GM23338 (cell line): ENCODE results near the gene RAB15. TPM values are rescaled to one million over a fixed set of nuclear protein-coding genes. Genes with fewer than 3 reads are reported as not detected.

Experiments
- ATAC-seq: fragments of 200-7000 bp; cut with Tn5 transposase; 3 replicates; pipeline ENCODE4 v1.9.1; 2020
- DNase-seq: peaks from one replicate; pipeline ENCODE4 v3.0.0-alpha.2; 2015; ENCODE audit warnings: low spot score
- H2AFZ ChIP-seq: fragments of 200-600 bp; sonication (generic); 2 replicates; pipeline ENCODE4 v1.8.0; 2016; ENCODE audit warnings: antibody characterized with exemption, mild to moderate bottlenecking, moderate library complexity
- H3F3A ChIP-seq: fragments of 200-600 bp; sonication (generic); replicated peaks from 2 replicates; pipeline ENCODE4 v1.8.0; 2017; ENCODE audit warnings: antibody characterized with exemption, mixed run types, low read depth
- H3K27ac ChIP-seq: fragments of 200-600 bp; sonication (generic); 2 replicates; pipeline ENCODE4 v1.6.1; 2016; ENCODE audit warnings: low read depth
- H3K27me3 ChIP-seq: fragments of 200-600 bp; sonication (generic); 2 replicates; pipeline ENCODE4 v1.8.0; 2016; ENCODE audit warnings: mild to moderate bottlenecking, mixed run types, moderate library complexity; ENCODE audit not compliant: insufficient read depth
- H3K36me3 ChIP-seq: fragments of 200-600 bp; sonication (generic); 2 replicates; pipeline ENCODE4 v1.8.0; 2016; ENCODE audit warnings: mild to moderate bottlenecking; ENCODE audit not compliant: insufficient read depth
- H3K4me1 ChIP-seq: fragments of 200-600 bp; sonication (generic); 2 replicates; pipeline ENCODE4 v1.8.0; 2016; ENCODE audit warnings: mild to moderate bottlenecking, moderate library complexity; ENCODE audit not compliant: insufficient read depth
- H3K4me2 ChIP-seq: fragments of 200-600 bp; sonication (generic); 2 replicates; pipeline ENCODE4 v1.7.1; 2017; ENCODE audit warnings: mixed run types
- H3K4me3 ChIP-seq: fragments of 200-600 bp; sonication (generic); 2 replicates; pipeline ENCODE4 v1.6.1; 2016; ENCODE audit warnings: mixed run types
- H3K79me2 ChIP-seq: fragments of 200-600 bp; sonication (generic); replicated peaks from 2 replicates; pipeline ENCODE4 v1.8.0; 2017; ENCODE audit warnings: mild to moderate bottlenecking; ENCODE audit not compliant: insufficient read depth
- H3K9me2 ChIP-seq: fragments of 200-600 bp; sonication (generic); 2 replicates; pipeline ENCODE4 v1.8.0; 2017; ENCODE audit not compliant: insufficient read depth
- H4K20me1 ChIP-seq: fragments of 200-600 bp; sonication (generic); replicated peaks from 2 replicates; pipeline ENCODE4 v1.8.0; 2017; ENCODE audit warnings: mild to moderate bottlenecking; ENCODE audit not compliant: insufficient read depth
- H3K27ac Mint-ChIP-seq: 2 replicates; pipeline ENCODE4 v1.8.0; 2020; ENCODE audit warnings: inconsistent platforms, mild to moderate bottlenecking, moderate library complexity, mixed read lengths
- H3K27me3 Mint-ChIP-seq: 3 replicates; pipeline ENCODE4 v1.8.0; 2022; ENCODE audit warnings: low read depth, mild to moderate bottlenecking, moderate library complexity, mixed read lengths, inconsistent platforms; ENCODE audit not compliant: insufficient read depth, poor library complexity
- H3K36me3 Mint-ChIP-seq: 3 replicates; pipeline ENCODE4 v1.8.0; 2021; ENCODE audit warnings: low read depth, mild to moderate bottlenecking, inconsistent platforms, moderate library complexity, mixed read lengths
- H3K4me1 Mint-ChIP-seq: 3 replicates; pipeline ENCODE4 v1.8.0; 2020; ENCODE audit warnings: mild to moderate bottlenecking, inconsistent platforms, mixed read lengths
- H3K4me3 Mint-ChIP-seq: 3 replicates; pipeline ENCODE4 v1.8.0; 2021; ENCODE audit warnings: moderate library complexity, mild to moderate bottlenecking, inconsistent platforms, mixed read lengths
- H3K9me3 Mint-ChIP-seq: 3 replicates; pipeline ENCODE4 v1.8.0; 2020; ENCODE audit warnings: moderate library complexity, mild to moderate bottlenecking, inconsistent platforms, mixed read lengths
- ETS1 ChIP-seq: IDR thresholded peaks from 2 replicates; pipeline ENCODE4 v1.6.1; 2016; ENCODE audit warnings: antibody characterized with exemption
- EZH2 ChIP-seq: fragments of 200-600 bp; sonication (generic); IDR thresholded peaks from one replicate; pipeline ENCODE4 v1.8.0; 2017; ENCODE audit warnings: antibody characterized with exemption, mild to moderate bottlenecking, low read depth; ENCODE audit not compliant: unreplicated experiment
- JUNB ChIP-seq: IDR thresholded peaks from one replicate; pipeline ENCODE4 v1.6.1; 2016; ENCODE audit warnings: antibody characterized with exemption; ENCODE audit not compliant: unreplicated experiment
- REST ChIP-seq: IDR thresholded peaks from one replicate; pipeline ENCODE4 v1.6.1; 2018; ENCODE audit warnings: antibody characterized with exemption; ENCODE audit not compliant: unreplicated experiment
- STAT1 ChIP-seq: IDR thresholded peaks from one replicate; pipeline ENCODE4 v1.6.1; 2016; ENCODE audit warnings: antibody characterized with exemption; ENCODE audit not compliant: unreplicated experiment
- ZNF462 ChIP-seq: fragments of 250-450 bp; sonication (Bioruptor Pico); IDR thresholded peaks from 2 replicates; pipeline ENCODE4 v1.5.0; 2020; ENCODE audit warnings: mild to moderate bottlenecking, moderate library complexity
- polyA plus RNA-seq: library from polyadenylated mRNA; unstranded; fragments of >200 nt; fragmentation: Nextera tagmentation; extraction: Ambion mirVana; gene quantifications from 2 replicates; pipeline ENCODE4 v1.2.1, GENCODE V29; 2016
- total RNA-seq: library from RNA; depleted of rRNA; stranded (reverse); fragments of >200 nt; shearing (Covaris generic); gene quantifications from 2 replicates; pipeline ENCODE4 v1.2.3, GENCODE V29; 2014

The RAB15 gene
- total and polyA plus RNA-seq, 2 experiments from 2014 or later, result 17.4 to 43.3 TPM

- no peak for DNase-seq
- H3K4me3 Mint-ChIP-seq, result no peak overlapping the region
- peaks cover 49% of the 10 kb centered on the region for H3K4me1 Mint-ChIP-seq
- H3K9me2 ChIP-seq, result no peaks in the 10 kb centered on the region
- ATAC-seq, result no peak
- H3K36me3 Mint-ChIP-seq, result peaks cover 12% of the 10 kb centered on the region
- TF ChIP-seq STAT1, result no peak
- TF ChIP-seq JUNB, result no peak
- no peak for TF ChIP-seq ETS1
- no peak for TF ChIP-seq REST
- no peak for TF ChIP-seq ZNF462 (CRISPR knock-in tag)
- no peak for TF ChIP-seq EZH2
- no peak overlapping the region for H2AFZ ChIP-seq
- no peak overlapping the region for H3K4me2 ChIP-seq
- no peak overlapping the region for H3K4me3 ChIP-seq
- H4K20me1 ChIP-seq, result no peaks in the 10 kb centered on the region; the same call in none of the 2 replicates
- peaks cover 10% of the 10 kb centered on the region for H3F3A ChIP-seq
- no peaks in the 10 kb centered on the region; the same call in 2 of the 3 replicates for H3K9me3 Mint-ChIP-seq
- peaks cover 27% of the 10 kb centered on the region for H3K79me2 ChIP-seq
- H3K4me1 ChIP-seq, result peaks cover 32% of the 10 kb centered on the region
- no peaks in the 10 kb centered on the region for H3K27me3 ChIP-seq
- no peak overlapping the region for H3K27ac Mint-ChIP-seq
- no peaks in the 10 kb centered on the region for H3K36me3 ChIP-seq
- H3K27me3 Mint-ChIP-seq, result peaks cover 4% of the 10 kb centered on the region
- H3K27ac ChIP-seq, result no peak overlapping the region
Observed at GRCh38 chr14:64958201-64958600, 13.9 kb downstream of the RAB15 start.
